Tibial nerve (tissue), 4 donors: ENCODE results near the gene SCPEP1.

Source experiments
- EP300 ChIP-seq, 2 donors: sonication (generic); formaldehyde crosslinking; IDR thresholded peaks; one replicate each; pipeline ENCODE4 v1.6.1; 2017; ENCODE audit warnings: antibody characterized with exemption in 2 of 2, mild to moderate bottlenecking in 1 of 2
- POLR2A ChIP-seq, 2 donors: fragments of 450-650 bp; IDR thresholded peaks; one replicate each; pipeline ENCODE4 v1.6.1; 2017; ENCODE audit warnings: antibody characterized with exemption in 2 of 2, mild to moderate bottlenecking in 2 of 2, moderate library complexity in 2 of 2
- TF ChIP-seq, protein P1 (sequence below), 5 experiments: fragments of 200-600 bp in 3 of 5; fragments of 450-650 bp in 2 of 5; sonication (generic) in 3 of 5; IDR thresholded peaks; one replicate each; pipeline ENCODE4 v1.5.1; 2016 to 2019; ENCODE audit warnings: antibody characterized with exemption in 5 of 5, mild to moderate bottlenecking in 3 of 5, moderate library complexity in 2 of 5

DNA sequence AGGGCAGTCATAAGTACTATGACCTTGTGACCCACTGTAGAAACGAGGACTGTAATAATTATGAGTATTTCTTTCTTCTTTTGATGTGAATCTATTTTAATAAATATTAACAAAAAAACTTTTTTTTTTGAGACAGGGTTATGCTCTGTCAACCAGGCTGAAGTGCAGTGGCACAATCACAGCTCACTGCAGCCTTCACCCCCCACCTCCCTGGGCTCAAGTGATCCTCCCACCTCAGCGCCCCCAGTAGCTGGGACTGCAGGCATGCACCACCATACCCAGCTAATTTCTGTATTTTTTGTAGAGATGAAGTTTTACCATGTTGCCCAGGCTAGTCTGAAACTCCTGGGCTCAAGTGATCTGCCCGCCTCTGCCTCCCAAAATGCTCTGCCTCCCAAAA is 32.6 kb downstream of the SCPEP1 start:
- TF ChIP-seq, protein P1, sequence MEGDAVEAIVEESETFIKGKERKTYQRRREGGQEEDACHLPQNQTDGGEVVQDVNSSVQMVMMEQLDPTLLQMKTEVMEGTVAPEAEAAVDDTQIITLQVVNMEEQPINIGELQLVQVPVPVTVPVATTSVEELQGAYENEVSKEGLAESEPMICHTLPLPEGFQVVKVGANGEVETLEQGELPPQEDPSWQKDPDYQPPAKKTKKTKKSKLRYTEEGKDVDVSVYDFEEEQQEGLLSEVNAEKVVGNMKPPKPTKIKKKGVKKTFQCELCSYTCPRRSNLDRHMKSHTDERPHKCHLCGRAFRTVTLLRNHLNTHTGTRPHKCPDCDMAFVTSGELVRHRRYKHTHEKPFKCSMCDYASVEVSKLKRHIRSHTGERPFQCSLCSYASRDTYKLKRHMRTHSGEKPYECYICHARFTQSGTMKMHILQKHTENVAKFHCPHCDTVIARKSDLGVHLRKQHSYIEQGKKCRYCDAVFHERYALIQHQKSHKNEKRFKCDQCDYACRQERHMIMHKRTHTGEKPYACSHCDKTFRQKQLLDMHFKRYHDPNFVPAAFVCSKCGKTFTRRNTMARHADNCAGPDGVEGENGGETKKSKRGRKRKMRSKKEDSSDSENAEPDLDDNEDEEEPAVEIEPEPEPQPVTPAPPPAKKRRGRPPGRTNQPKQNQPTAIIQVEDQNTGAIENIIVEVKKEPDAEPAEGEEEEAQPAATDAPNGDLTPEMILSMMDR (IDR thresholded peaks at IDR 0.05), result no peak
- TF ChIP-seq POLR2A (IDR thresholded peaks at IDR 0.05), result no peak
- no peak for TF ChIP-seq EP300 (IDR thresholded peaks at IDR 0.05)
